Anterior cingulate cortex (tissue), 58 donors: Measurements from ENCODE around the gene TRAFD1.
"Not testable (repeated sequence)": the region's sequence is repeated elsewhere in the genome, so short reads cannot be mapped to it uniquely, and the experiment has no call there.

Experiments used
- DNase-seq, 58 donors: peaks; one replicate each; lab custom pipeline; 2025; lab: John Stamatoyannopoulos, UW

The TRAFD1 gene

GRCh38 chr12:112125250-112125999 is at the start of gene TRAFD1:
TRAFD1 (plus strand) TSS chr12:112125560; CDS start chr12:112130523, 4,963 bp downstream.
- peak; percentile 63 to 99 (median 97) for DNase-seq

- DNase-seq = no peak
Observed at GRCh38 chr12:112087055-112087850, 38.1 kb upstream of the TRAFD1 start.

DNA sequence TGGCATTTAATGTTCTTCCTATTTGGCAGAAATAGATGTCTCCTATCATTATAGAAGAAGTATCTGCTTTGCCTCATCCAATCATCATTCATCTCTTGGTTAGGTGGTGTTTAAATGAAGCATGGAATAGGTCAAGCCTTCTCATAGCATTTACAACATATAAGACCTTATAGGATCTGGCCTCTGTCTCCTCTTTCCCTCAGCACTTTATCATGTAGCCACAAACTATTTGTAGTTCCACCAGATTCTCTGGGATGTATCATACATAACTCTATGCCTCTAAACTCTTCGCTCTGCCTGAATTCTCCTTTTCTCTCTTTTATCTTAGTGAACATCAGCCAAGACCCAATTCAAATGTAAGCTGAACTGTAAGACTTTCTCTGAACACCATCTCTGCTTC is 37.5 kb upstream of the TRAFD1 start:
- DNase-seq = no peak

- no peak for DNase-seq
Observed at GRCh38 chr12:112091563-112091962, 33.8 kb upstream of the TRAFD1 start.

DNA sequence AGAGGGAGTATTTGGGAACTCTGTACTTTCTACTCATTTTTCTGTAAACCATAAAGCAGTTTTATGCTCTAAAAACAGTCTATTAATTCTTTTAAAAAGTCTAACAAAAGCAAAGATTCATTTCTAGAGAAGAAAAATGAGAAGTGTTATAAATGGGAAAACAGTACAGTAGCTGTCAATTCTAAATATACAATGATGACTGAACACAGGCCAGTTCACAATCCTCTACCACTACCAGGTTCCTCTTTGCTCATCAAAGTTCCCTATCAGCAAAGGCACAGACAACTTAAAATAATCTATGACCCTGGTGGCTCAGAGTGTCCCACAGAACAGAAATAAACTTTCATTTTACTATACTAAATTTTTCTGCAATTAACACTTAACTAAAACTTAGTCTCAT is 29.3 kb upstream of the TRAFD1 start:
- no peak for DNase-seq

DNA sequence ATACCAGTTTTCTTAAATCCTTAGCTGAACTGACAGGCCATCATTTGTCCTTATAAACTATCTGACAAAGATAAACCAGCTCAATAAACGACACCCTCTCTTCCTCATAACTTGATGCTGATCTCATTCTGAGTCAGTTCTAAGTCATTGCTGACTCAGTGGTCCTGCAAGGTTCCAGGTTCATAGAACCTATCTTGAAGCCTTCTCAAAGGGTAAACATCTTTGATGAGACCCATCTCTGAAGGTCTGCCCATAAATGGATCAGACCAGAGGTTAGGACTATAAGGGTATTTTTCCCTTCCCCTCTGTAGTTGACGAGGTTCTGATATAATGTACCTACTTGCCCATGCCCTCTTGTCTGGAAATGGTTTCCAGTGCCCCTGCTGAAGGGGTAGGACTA is 28.7 kb upstream of the TRAFD1 start:
- DNase-seq = no peak

GRCh38 chr12:112097641-112098040 is 27.7 kb upstream of the TRAFD1 start:
- DNase-seq = no peak

DNA sequence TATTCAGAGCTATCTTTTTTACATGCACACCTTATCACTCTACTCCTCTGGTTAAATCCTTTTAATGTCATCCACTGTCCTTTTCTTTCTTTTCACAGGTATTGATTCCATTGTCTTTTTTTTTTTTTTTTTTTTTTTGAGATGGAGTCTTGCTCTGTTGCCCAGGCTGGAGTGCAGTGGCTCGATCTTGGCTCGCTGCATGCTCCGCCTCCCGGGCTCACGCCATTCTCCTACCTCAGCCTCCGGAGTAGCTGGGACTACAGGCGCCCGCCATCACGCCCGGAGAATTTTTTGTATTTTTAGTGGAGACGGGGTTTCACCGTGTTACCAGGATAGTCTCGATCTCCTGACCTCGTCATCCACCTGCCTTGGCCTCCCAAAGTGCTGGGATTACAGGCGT is 24.9 kb upstream of the TRAFD1 start:
- not testable (repeated sequence) for DNase-seq

DNA sequence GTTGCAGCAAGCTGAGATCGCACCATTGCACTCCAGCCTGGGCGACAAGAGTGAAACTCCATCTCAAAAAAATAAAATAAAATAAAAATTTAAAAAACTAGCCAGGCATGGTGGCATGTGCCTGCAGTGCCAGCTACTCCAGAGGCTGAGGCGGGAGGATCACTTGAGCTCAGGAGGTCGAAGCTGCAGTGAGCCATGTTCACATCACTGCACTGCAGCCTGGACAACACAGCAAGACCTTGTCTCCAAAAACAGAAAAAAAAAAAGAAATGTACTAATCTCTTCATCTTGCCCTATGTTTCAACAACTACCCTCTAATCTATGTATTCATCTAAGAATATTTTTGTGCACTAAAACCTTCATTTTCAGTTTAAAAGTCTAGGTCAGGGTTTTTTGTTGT is 23.2 kb upstream of the TRAFD1 start:
- DNase-seq = no peak

DNA sequence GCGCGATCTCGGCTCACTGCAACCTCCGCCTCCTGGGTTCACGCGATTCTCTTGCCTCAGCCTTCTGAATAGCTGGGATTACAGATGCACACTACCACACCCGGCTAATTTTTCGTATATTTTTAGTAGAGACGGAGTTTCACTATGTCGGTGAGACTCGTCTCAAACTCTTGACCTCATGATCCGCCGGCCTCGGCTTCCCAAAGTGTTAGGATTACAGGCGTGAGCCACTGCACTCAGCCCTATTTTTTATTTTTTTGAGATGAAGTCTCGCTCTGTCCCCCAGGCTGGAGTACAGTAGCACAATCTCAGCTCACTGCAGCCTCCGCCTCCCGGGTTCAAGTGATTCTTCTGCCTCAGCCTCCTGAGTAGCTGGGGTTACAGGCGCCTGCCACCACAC is 22.6 kb upstream of the TRAFD1 start:
- not testable (repeated sequence) for DNase-seq

DNA sequence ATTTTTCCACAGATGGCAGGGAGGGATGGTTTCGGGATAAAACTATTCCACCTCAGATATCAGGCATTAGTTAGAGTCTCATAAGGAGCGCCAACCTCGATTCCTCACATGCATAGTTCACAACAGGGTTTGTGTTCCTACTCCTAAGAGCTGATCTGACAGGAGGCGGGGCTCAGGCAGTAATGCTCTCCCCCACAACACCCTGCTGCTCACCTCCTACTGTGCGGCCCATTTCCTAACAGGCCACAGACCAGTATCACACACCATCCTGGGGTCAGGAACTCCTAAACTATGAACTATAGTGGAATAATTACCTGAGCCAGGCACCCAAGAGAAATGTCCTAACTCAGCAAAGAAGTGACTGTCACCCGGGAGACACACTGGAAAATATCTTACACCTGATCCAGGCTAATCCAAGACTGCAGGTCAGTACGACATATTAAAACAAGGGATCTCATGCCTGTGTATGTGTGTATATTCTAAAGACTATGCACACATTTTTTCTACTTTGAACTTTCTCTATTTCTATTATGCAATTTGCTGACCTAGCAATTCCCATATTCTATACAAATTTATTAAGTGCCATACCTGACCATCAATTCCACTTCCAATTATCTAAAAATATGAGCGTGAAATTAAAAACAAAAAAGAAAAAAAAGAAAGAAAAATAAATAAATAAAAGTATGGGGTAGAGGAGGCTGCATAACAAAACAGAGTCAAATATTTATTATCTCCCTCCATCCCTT is 21.4 kb upstream of the TRAFD1 start:
- no peak for DNase-seq

GRCh38 chr12:112105891-112106290 is 19.5 kb upstream of the TRAFD1 start:
- no peak for DNase-seq

DNA sequence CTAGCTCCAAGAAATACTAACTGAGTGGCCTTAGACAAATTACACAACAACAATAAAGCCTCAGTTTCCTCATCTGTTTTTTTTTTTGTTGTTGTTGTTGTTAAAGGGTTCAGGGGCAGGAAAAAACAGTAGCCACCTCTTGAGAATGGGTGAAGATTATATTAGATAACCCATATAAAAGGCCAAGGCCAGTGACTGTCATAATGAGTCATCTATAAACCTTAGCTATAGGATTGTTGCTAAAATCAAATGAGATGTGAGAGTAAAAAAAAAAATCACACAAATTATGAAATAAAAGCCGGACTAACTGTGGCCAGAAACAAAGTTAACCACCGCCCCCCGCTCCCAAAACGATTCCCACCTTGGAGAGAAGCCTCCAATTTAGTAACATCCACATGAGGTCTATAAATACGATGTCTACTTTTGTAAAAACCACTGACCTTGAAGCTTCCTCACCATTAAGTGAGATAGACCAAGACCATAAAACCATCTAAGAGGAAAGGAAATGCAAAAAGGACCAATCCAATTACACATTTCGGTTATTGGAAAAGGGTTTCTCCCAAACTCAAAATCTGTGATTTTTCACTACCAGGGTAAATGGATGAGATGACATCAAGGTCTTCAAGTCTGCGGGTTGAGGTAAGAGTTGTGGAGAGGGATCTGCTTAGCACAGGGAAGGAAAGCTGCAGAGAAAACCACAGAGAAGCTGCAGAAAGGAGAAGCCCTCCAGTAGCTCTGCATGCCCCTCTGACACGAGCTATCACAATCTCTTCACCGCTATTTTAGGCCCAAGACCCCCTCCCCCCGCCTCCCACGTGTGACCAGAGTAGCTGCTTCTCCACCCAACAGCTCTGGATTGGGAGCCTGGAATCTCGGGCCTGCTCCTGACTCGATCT is 17.8 kb upstream of the TRAFD1 start:
- DNase-seq = peak in 18 of 58 donors; percentile 10 to 59 (median 33)

GRCh38 chr12:112108202-112109079 is 16.9 kb upstream of the TRAFD1 start, which contains the start of gene NAA25:
NAA25 (minus strand) TSS chr12:112108783; CDS start chr12:112108773, 10 bp downstream.
- DNase-seq = peak in 57 of 58 donors; percentile 35 to 91 (median 81)

DNA sequence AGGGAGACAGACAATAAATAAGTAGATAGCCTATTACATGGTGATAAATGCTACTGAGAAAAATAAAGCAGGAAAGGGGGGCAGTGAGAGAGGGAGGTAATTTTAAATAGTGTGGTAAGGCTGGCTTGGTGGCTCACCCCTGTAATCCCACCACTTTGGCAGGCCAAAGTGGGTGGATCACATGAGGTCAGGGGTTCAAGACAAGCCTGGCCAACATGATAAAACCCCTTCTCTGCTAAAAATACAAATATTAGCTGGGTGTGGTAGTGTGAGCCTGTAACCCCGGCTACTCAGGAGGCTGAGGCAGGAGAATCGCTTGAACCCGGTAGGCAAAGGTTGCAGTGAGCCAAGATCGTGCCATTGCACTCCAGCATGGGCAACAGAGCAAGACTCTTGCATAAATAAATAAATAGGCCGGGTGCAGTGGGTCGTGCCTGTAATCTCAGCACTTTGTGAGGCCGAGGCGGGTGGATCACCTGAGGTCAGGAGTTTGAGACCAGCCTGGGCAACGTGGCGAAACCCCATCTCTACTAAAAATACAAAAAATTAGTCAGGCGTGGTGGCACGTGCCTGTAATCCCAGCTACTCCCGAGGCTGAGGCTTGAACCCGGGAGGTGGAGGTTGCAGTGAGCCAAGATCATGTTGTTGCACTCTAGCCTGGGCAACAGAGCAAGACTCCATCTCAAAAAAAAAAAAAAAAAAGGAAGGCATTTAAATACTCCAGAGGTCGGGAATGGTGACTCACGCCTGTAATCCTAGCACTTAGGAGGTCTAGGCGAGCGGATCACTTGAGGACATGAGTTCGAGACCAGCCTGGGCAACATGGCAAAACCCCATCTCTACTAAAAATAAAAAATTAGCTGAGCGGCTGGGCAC is 14.3 kb upstream of the TRAFD1 start:
- not testable (repeated sequence) for DNase-seq

DNA sequence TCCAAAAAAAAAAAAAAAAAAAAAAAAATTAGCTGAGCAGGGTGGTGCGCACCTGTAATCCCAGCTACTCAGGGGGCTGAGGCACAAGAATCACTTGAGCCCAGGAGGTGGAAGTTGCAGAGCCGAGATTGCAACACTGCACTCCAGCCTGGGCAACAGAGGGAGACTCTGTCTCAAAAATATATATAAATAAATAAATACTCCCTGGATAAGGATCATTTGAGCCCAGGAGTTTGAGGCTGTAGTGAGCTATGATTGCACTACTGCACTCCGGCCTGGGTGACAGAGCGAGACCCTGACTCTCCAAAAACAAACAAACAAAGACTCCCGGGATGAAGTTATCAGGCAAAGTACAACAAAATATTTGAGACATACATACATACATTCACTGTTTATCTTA is 13.4 kb upstream of the TRAFD1 start:
- peak in 3 of 58 donors; percentile 5 to 16 (median 14) for DNase-seq

- DNase-seq = no peak
Observed at GRCh38 chr12:112112409-112113133, 12.8 kb upstream of the TRAFD1 start.
